Mesenchymal stem cell (in vitro differentiated cells and primary cell): Measurements from ENCODE around the gene SUPT5H.

Experiments used
- DNase-seq: peaks from one replicate; pipeline ENCODE4 v3.0.0-alpha.2; 2013
- H2AFZ ChIP-seq: one replicate; pipeline ENCODE4 v1.6.1; 2013; ENCODE audit warnings: low read depth, mild to moderate bottlenecking, control low read depth, inconsistent platforms, low read length, moderate library complexity
- H2AK5ac ChIP-seq: 2 replicates; pipeline ENCODE4 v1.6.1; 2013; ENCODE audit warnings: low read length, moderate library complexity, mild to moderate bottlenecking, inconsistent platforms; ENCODE audit not compliant: severe bottlenecking
- H2BK120ac ChIP-seq: one replicate; pipeline ENCODE4 v1.6.1; 2013; ENCODE audit warnings: low read depth, mild to moderate bottlenecking, inconsistent platforms, low read length, moderate library complexity
- H2BK12ac ChIP-seq, 2 experiments: one replicate each; pipeline ENCODE4 v1.6.1; 2013; ENCODE audit warnings: inconsistent platforms in 2 of 2, low read length in 2 of 2, mild to moderate bottlenecking in 2 of 2, moderate library complexity in 2 of 2, control low read depth in 1 of 2
- H2BK15ac ChIP-seq: one replicate; pipeline ENCODE4 v1.6.1; 2013; ENCODE audit warnings: mild to moderate bottlenecking, low read depth, inconsistent platforms; ENCODE audit not compliant: poor library complexity, severe bottlenecking
- H2BK5ac ChIP-seq: 2 replicates; pipeline ENCODE4 v1.6.1; 2013; ENCODE audit warnings: low read depth, mild to moderate bottlenecking, low read length, control low read depth, inconsistent platforms; ENCODE audit not compliant: poor library complexity, severe bottlenecking
- H3K14ac ChIP-seq, 2 experiments: one replicate each; pipeline ENCODE4 v1.6.1; 2013; ENCODE audit warnings: inconsistent platforms in 2 of 2, low read length in 2 of 2, control low read depth in 1 of 2, mild to moderate bottlenecking in 1 of 2, moderate library complexity in 1 of 2
- H3K18ac ChIP-seq, 2 experiments: one replicate each; pipeline ENCODE4 v1.6.1; 2013; ENCODE audit warnings: inconsistent platforms in 2 of 2, low read length in 2 of 2, control low read depth in 1 of 2, low read depth in 1 of 2, mild to moderate bottlenecking in 1 of 2
- H3K23ac ChIP-seq, 2 experiments: one replicate each; pipeline ENCODE4 v1.6.1; 2013; ENCODE audit warnings: inconsistent platforms in 2 of 2, low read length in 2 of 2, mild to moderate bottlenecking in 2 of 2, moderate library complexity in 2 of 2, control low read depth in 1 of 2
- H3K27ac ChIP-seq: 2 replicates; pipeline ENCODE4 v1.5.1; 2013; ENCODE audit warnings: mild to moderate bottlenecking, moderate library complexity, low read length, control low read depth, inconsistent platforms; ENCODE audit not compliant: poor library complexity, severe bottlenecking
- H3K27me3 ChIP-seq, 2 experiments: 2 replicates each; pipeline versions ENCODE4 v1.6.1 to v1.7.0; 2013; ENCODE audit warnings: low read length in 2 of 2, mild to moderate bottlenecking in 2 of 2, moderate library complexity in 2 of 2, control low read depth in 1 of 2, inconsistent platforms in 1 of 2; ENCODE audit not compliant: control insufficient read depth in 1 of 2, insufficient read depth in 1 of 2
- H3K36me3 ChIP-seq, 2 experiments: 2 replicates each; pipeline versions ENCODE4 v1.6.1 to v1.7.0; 2013; ENCODE audit warnings: low read length in 2 of 2, control low read depth in 1 of 2, inconsistent platforms in 1 of 2, low read depth in 1 of 2, mild to moderate bottlenecking in 1 of 2; ENCODE audit not compliant: insufficient read depth in 2 of 2, control insufficient read depth in 1 of 2
- H3K4ac ChIP-seq, 2 experiments: one replicate each; pipeline ENCODE4 v1.6.1; 2013; ENCODE audit warnings: inconsistent platforms in 2 of 2, low read length in 2 of 2, mild to moderate bottlenecking in 2 of 2, moderate library complexity in 2 of 2, control low read depth in 1 of 2, low read depth in 1 of 2
- H3K4me1 ChIP-seq: 2 replicates; pipeline ENCODE4 v1.6.1; 2013; ENCODE audit warnings: low read depth, low read length, control low read depth; ENCODE audit not compliant: control insufficient read depth, insufficient read depth
- H3K4me2 ChIP-seq: 2 replicates; pipeline ENCODE4 v1.6.1; 2013; ENCODE audit warnings: low read length, mild to moderate bottlenecking, inconsistent platforms; ENCODE audit not compliant: poor library complexity, severe bottlenecking
- H3K4me3 ChIP-seq, 2 experiments: 2 replicates each; pipeline versions ENCODE4 v1.5.1 to v1.7.0; 2013; ENCODE audit warnings: low read length in 2 of 2, mild to moderate bottlenecking in 2 of 2, control low read depth in 1 of 2, low read depth in 1 of 2; ENCODE audit not compliant: insufficient read depth in 1 of 2
- H3K79me1 ChIP-seq: replicated peaks from 2 replicates; pipeline ENCODE4 v1.6.1; 2013; ENCODE audit warnings: mild to moderate bottlenecking, control low read depth, low read length, inconsistent platforms; ENCODE audit not compliant: poor library complexity, severe bottlenecking
- H3K9ac ChIP-seq: 2 replicates; pipeline ENCODE4 v1.7.0; 2013; ENCODE audit warnings: mild to moderate bottlenecking, low read length, moderate library complexity
- H3K9me3 ChIP-seq: 2 replicates; pipeline ENCODE4 v1.7.0; 2013; ENCODE audit warnings: mild to moderate bottlenecking, low read length; ENCODE audit not compliant: control insufficient read depth
- H4K8ac ChIP-seq: one replicate; pipeline ENCODE4 v1.6.1; 2013; ENCODE audit warnings: inconsistent platforms, mild to moderate bottlenecking, low read length, moderate library complexity
- H4K91ac ChIP-seq: one replicate; pipeline ENCODE4 v1.6.1; 2013; ENCODE audit warnings: mild to moderate bottlenecking, low read length, inconsistent platforms
- WGBS: methylation state at CpG from one replicate; pipeline ENCODE4 v1.1.7; 2013; ENCODE audit warnings: mixed read lengths; 5-methylcytosine and 5-hydroxymethylcytosine counted together

SUPT5H gene

GRCh38 chr19:39514840-39515550, 69.6 kb downstream of the SUPT5H start, which contains the start of gene SELENOV:
Gene SELENOV (plus strand): TSS chr19:39515139. CDS start chr19:39515213, 74 bp downstream.
- no peak within 1 kb of the TSS for H2AFZ ChIP-seq
- H3K23ac ChIP-seq, result peak within 1 kb of the TSS in 1 of 2 experiments; percentile 34
- H3K9me3 ChIP-seq, result no peaks in the 10 kb centered on the region
- peaks cover 61 to 66% of the 10 kb centered on the region in 2 experiments for H3K27me3 ChIP-seq
- H3K36me3 ChIP-seq, result no peaks in the 10 kb centered on the region
- WGBS, result under 1% methylated on average over 56 of the region's 56 CpGs
- no peak within 1 kb of the TSS for H3K14ac ChIP-seq
- H3K4me1 ChIP-seq, result peaks cover 13% of the 10 kb centered on the region
- no peaks in the 10 kb centered on the region for H3K79me1 ChIP-seq
- no peak within 1 kb of the TSS for H2BK5ac ChIP-seq
- H4K91ac ChIP-seq, result no peak within 1 kb of the TSS
- H2BK12ac ChIP-seq, result no peak within 1 kb of the TSS
- no peak within 1 kb of the TSS for H3K27ac ChIP-seq
- no peak for DNase-seq
- H3K4me2 ChIP-seq, result peak within 1 kb of the TSS; percentile 39
- peak within 1 kb of the TSS in 1 of 2 experiments; percentile 43 for H3K18ac ChIP-seq
- H3K4me3 ChIP-seq, result peak within 1 kb of the TSS in 1 of 2 experiments; percentile 60
- no peak within 1 kb of the TSS for H2AK5ac ChIP-seq
- peak within 1 kb of the TSS; percentile 0 for H4K8ac ChIP-seq
- H3K4ac ChIP-seq, result no peak within 1 kb of the TSS
- peak within 1 kb of the TSS; percentile 15 for H3K9ac ChIP-seq
- no peak within 1 kb of the TSS for H2BK15ac ChIP-seq
- H2BK120ac ChIP-seq, result no peak within 1 kb of the TSS

GRCh38 chr19:39515551-39516191, 70.3 kb downstream of the SUPT5H start:
- Histone ChIP-seq H2BK12ac (no peak overlapping the region), H3K23ac (peak overlapping the region in 1 of 2 experiments; percentile 1), H3K27me3 (peaks cover 61 to 66% of the 10 kb centered on the region in 2 experiments), H2AFZ (no peak overlapping the region), H3K4ac (no peak overlapping the region), H3K4me2 (peak overlapping the region; percentile 39), H4K91ac (no peak overlapping the region), H2BK120ac (no peak overlapping the region), H3K18ac (no peak overlapping the region), H3K9ac (peak overlapping the region; percentile 15), H4K8ac (no peak overlapping the region), H3K36me3 (no peaks in the 10 kb centered on the region), H3K14ac (no peak overlapping the region), H3K79me1 (no peaks in the 10 kb centered on the region), H3K4me1 (peaks cover 13% of the 10 kb centered on the region), H3K9me3 (no peaks in the 10 kb centered on the region), H2AK5ac (no peak overlapping the region), H3K27ac (no peak overlapping the region), H2BK15ac (no peak overlapping the region), H2BK5ac (no peak overlapping the region), H3K4me3 (peak overlapping the region in 1 of 2 experiments; percentile 60)
- WGBS, result 3% methylated on average over 36 of the region's 44 CpGs
- no peak for DNase-seq

- Histone ChIP-seq H3K23ac (no peak overlapping the region), H3K4me1 (peaks cover 13% of the 10 kb centered on the region), H2BK5ac (no peak overlapping the region), H2AFZ (no peak overlapping the region), H3K14ac (no peak overlapping the region), H4K91ac (no peak overlapping the region), H3K27ac (no peak overlapping the region), H3K9ac (no peak overlapping the region), H2BK12ac (no peak overlapping the region), H3K79me1 (no peaks in the 10 kb centered on the region), H3K36me3 (no peaks in the 10 kb centered on the region), H2BK15ac (no peak overlapping the region), H3K9me3 (no peaks in the 10 kb centered on the region), H3K27me3 (peaks cover 61 to 66% of the 10 kb centered on the region in 2 experiments), H3K18ac (no peak overlapping the region), H2AK5ac (no peak overlapping the region), H3K4ac (no peak overlapping the region), H3K4me2 (no peak overlapping the region), H2BK120ac (no peak overlapping the region), H4K8ac (no peak overlapping the region), H3K4me3 (no peak overlapping the region)
- no peak for DNase-seq
- WGBS, result 54% methylated on average over 6 of the region's 6 CpGs
Observed at GRCh38 chr19:39516270-39516669, 70.9 kb downstream of the SUPT5H start.

DNA sequence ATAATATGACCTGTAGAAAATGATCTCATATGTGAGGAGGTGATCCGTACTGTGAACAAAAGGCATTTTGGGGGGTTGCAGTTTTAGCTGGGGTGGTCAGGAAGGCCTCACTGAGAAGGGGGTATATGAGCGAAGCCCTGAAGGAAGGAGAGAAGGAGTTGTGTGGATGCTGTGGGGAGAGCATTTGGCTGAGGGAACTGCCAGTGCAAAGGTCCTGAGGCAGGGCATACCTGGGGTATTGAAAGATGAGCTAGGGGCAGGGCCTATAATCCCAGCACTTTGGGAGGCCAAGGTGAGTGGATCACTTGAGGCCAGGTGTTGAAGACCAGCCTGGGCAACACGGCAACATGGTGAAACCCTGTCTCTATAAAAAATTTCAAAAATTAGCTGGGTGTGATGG, 72.0 kb downstream of the SUPT5H start:
- 66% methylated on average over 3 of the region's 3 CpGs for WGBS

More for the DNA sequence above, 72.0 kb downstream of the SUPT5H start:
- Histone ChIP-seq H3K4me2 (no peak overlapping the region), H2BK120ac (no peak overlapping the region), H3K18ac (no peak overlapping the region), H3K4ac (no peak overlapping the region), H3K9ac (no peak overlapping the region), H3K23ac (no peak overlapping the region), H3K14ac (no peak overlapping the region), H3K36me3 (no peaks in the 10 kb centered on the region), H4K91ac (no peak overlapping the region), H3K79me1 (no peaks in the 10 kb centered on the region), H2BK5ac (no peak overlapping the region), H2BK12ac (no peak overlapping the region), H3K27me3 (peaks cover 54 to 63% of the 10 kb centered on the region in 2 experiments), H2AK5ac (no peak overlapping the region), H3K4me3 (no peak overlapping the region), H2BK15ac (no peak overlapping the region), H3K4me1 (peaks cover 13% of the 10 kb centered on the region), H4K8ac (no peak overlapping the region), H2AFZ (no peak overlapping the region), H3K9me3 (no peaks in the 10 kb centered on the region), H3K27ac (no peak overlapping the region)
- no peak for DNase-seq
